ENCODE data around the gene CPED1. TPM values are rescaled to one million over a fixed set of nuclear protein-coding genes. Genes with fewer than 3 reads are reported as not detected.
"Not testable (repeated sequence)": the region's sequence is repeated elsewhere in the genome, so short reads cannot be mapped to it uniquely, and the experiment has no call there.

CPED1 gene
- total RNA-seq, 2 experiments from 2014 or later: 0.17 TPM; not detected in 1

DNA sequence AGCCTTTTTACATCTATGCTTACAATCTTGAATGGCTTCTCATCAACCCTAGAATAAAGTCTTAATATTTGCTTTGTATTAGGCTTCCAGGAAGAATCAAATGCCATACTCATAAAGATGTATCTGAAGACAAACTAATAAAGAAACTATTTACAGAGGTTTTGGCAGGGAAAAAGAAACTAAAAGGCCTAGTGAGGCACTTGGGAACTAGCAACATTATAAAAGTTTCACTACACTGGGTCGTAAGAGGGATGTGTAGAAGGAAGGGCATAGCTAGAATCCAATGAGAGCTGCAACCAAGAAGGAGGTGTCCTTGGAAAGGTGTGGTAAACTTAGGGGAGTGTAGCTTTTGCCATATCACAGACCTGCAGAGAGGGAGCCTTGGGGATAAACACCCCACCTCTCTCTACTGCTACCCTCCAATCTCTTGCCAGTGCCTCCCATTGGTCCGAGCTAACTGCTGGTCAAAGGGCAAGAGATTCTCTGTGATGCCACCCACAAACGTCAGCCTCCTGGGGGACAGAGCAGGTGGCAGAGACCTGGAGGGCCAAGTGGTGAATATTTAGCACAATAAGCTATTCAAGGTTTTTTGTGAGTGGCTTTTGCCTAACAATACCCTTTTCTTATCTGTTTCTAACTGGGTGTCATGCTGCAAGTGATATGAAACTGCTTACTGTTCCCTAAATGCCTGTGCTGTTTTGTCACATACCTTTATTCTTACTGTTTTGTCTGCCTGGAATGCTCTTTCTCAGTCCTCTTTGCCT, 60.7 kb downstream of the CPED1 start:
- Mint-ChIP-seq H3K27ac (no peak overlapping the region), H3K36me3 (ENCODE audit: low read depth) (no peaks in the 10 kb centered on the region), H3K27me3 (peaks cover 4% of the 10 kb centered on the region), H3K4me3 (no peak overlapping the region), H3K4me1 (no peaks in the 10 kb centered on the region), H3K9me3 (no peaks in the 10 kb centered on the region)
- CTCF ChIA-PET: no interaction called here
- DNase-seq: no peak
- POLR2A ChIA-PET: no interaction called here

DNA sequence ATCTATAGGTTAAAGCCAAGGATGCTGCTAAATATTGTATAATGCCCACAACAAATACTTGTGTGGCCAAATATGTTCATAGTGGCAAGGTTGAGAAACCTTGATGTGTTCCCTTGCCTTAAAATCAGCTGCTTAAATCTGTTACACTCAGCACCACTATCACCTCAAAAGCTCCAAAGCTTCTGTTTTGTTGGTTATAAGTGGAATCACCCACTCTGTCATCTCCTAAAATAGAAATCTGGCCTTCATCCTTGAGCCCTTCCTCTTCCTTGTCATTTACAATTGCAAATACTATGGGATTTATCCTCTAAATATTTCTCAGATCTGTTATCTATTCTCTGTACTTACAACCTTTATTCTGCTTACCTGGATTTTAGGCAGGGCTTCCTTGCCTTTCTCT, 61.4 kb downstream of the CPED1 start:
- H3K27me3 Mint-ChIP-seq: peaks cover 8% of the 10 kb centered on the region
- ChIA-PET POLR2A (no interaction called here), CTCF (no interaction called here)
- no peak overlapping the region for H3K27ac Mint-ChIP-seq
- H3K9me3 Mint-ChIP-seq: no peaks in the 10 kb centered on the region
- no peak for DNase-seq
- no peak overlapping the region for H3K4me3 Mint-ChIP-seq
- H3K4me1 Mint-ChIP-seq: no peaks in the 10 kb centered on the region
- H3K36me3 Mint-ChIP-seq (ENCODE audit: low read depth): no peaks in the 10 kb centered on the region

DNA sequence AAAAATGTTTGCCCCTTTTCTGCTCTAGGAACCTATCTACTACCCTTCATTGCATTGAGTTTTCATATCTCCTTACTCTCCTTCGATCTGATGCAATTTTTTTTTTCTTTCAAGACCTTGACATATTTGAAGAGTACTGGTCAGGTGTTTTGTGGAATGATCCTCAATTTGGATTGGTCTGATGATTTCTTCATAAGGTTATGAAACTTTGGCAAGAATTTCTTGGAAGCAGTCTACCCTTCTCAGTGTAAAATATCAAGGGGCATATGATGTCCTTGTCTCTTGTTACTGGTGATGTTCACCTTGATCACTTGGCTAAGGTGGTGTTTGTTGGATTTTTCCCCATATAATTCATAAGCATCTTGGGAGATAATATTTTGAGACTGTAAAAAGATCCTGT, 64.7 kb downstream of the CPED1 start:
- Mint-ChIP-seq H3K36me3 (ENCODE audit: low read depth) (no peaks in the 10 kb centered on the region), H3K4me1 (no peaks in the 10 kb centered on the region)
- POLR2A ChIA-PET: no interaction called here

DNA sequence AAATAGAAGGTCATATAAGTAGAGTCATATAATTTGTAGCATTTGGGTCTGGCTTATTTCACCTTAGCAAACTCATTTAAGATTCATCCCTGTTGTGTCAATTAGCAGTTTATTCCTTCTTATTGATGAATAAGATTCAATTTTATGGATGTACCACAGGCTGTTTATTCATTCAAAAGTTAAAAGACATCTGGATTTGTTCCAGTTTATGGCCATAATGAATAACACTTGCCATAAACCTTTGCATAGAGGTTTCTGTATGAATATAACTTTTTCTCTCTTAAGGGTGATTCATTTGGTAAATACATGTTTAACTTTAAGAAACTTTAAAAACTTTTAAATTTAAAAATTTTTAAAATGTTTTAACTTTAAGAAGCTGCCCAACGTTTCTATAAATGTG, 66.4 kb downstream of the CPED1 start:
- Mint-ChIP-seq H3K27ac (no peak overlapping the region), H3K36me3 (ENCODE audit: low read depth) (no peaks in the 10 kb centered on the region), H3K9me3 (no peaks in the 10 kb centered on the region), H3K27me3 (peaks cover 10% of the 10 kb centered on the region), H3K4me1 (no peaks in the 10 kb centered on the region), H3K4me3 (no peak overlapping the region)
- POLR2A ChIA-PET: no interaction called here
- CTCF ChIA-PET: no interaction called here
- DNase-seq: no peak

More for the DNA sequence above, 64.7 kb downstream of the CPED1 start:
- DNase-seq: no peak
- no peak overlapping the region for H3K4me3 Mint-ChIP-seq
- CTCF ChIA-PET: no interaction called here
- peaks cover 10% of the 10 kb centered on the region for H3K27me3 Mint-ChIP-seq
- no peak overlapping the region for H3K27ac Mint-ChIP-seq
- no peaks in the 10 kb centered on the region for H3K9me3 Mint-ChIP-seq

DNA sequence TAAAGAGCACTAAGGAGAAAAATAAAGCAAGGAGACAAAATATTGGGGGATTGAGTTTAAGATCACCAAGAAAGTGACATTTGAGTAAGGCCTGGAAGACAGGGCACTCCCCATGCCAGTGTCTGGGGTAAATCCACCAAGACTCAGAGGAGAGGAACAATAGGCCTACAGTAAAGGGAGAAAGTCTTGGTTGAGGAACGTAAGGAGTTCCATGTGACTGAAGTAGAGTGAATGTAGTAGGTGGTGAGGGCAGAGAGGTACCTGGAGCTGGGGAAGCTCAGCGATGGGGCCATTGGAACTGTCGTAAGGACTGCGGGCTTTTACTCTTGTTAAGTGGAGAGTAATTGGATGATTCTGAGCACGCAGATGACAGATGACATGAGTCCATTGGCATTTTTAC, 69.4 kb downstream of the CPED1 start:
- no peak for DNase-seq
- H3K4me1 Mint-ChIP-seq: no peaks in the 10 kb centered on the region
- ChIA-PET CTCF (no interaction called here), POLR2A (interaction anchor here (0.6 kb wide), 1 partner anchor 1143 kb away, joined by 4 read pairs; no protein-coding TSS in a partner anchor)
- H3K27ac Mint-ChIP-seq: no peak overlapping the region
- no peak overlapping the region for H3K4me3 Mint-ChIP-seq
- H3K27me3 Mint-ChIP-seq: peaks cover 15% of the 10 kb centered on the region
- no peaks in the 10 kb centered on the region for H3K36me3 Mint-ChIP-seq (ENCODE audit: low read depth)
- no peaks in the 10 kb centered on the region for H3K9me3 Mint-ChIP-seq

DNA sequence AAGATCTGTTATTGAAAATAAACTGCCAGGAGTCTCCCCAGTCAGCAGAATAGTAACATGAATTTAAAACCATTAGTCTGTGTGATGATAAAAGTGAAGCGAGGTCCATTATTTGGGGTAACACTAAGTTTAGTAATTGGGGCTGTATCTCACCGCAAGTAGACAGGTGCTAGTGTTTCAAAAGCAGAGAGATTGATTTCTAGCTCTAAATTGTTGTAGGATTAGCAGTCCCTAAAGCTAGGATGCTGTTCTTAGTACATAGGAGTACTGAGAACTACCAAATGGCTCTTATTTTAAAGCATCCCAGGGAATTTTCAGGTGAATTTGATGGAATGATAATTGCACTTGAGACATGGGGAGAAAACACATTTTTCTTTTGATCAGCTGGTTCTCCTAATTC, 70.5 kb downstream of the CPED1 start:
- POLR2A ChIA-PET: no interaction called here
- DNase-seq: no peak
- CTCF ChIA-PET: no interaction called here
- peaks cover 19% of the 10 kb centered on the region for H3K27me3 Mint-ChIP-seq
- no peaks in the 10 kb centered on the region for H3K4me1 Mint-ChIP-seq
- H3K36me3 Mint-ChIP-seq (ENCODE audit: low read depth): no peaks in the 10 kb centered on the region
- H3K4me3 Mint-ChIP-seq: no peak overlapping the region
- H3K9me3 Mint-ChIP-seq: no peaks in the 10 kb centered on the region
- no peak overlapping the region for H3K27ac Mint-ChIP-seq

DNA sequence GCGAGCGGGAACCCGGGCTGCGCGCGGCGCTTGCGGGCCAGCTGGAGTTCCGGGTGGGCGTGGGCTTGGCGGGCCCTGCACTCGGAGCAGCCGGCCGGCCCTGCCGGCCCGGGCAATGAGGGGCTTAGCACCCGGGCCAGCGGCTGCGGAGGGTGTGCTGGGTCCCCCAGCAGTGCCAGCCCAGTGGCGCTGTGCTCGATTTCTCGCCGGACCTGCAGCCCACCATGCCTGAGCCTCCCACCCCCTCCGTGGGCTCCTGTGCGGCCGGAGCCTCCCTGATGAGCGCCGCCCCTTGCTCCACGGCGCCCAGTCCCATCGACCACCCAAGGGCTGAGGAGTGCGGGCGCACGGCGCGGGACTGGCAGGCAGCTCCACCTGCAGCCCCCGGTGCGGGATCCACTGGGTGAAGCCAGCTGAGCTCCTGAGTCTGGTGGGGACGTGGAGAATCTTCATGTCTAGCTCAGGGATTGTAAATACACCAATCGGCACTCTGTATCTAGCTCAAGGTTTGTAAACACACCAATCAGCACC, 71.5 kb downstream of the CPED1 start:
- CTCF ChIA-PET; H3K27ac Mint-ChIP-seq; H3K4me1 Mint-ChIP-seq; H3K36me3 Mint-ChIP-seq (ENCODE audit: low read depth); H3K4me3 Mint-ChIP-seq; DNase-seq; H3K9me3 Mint-ChIP-seq; POLR2A ChIA-PET: not testable (repeated sequence)
- H3K27me3 Mint-ChIP-seq: peaks cover 15% of the 10 kb centered on the region

DNA sequence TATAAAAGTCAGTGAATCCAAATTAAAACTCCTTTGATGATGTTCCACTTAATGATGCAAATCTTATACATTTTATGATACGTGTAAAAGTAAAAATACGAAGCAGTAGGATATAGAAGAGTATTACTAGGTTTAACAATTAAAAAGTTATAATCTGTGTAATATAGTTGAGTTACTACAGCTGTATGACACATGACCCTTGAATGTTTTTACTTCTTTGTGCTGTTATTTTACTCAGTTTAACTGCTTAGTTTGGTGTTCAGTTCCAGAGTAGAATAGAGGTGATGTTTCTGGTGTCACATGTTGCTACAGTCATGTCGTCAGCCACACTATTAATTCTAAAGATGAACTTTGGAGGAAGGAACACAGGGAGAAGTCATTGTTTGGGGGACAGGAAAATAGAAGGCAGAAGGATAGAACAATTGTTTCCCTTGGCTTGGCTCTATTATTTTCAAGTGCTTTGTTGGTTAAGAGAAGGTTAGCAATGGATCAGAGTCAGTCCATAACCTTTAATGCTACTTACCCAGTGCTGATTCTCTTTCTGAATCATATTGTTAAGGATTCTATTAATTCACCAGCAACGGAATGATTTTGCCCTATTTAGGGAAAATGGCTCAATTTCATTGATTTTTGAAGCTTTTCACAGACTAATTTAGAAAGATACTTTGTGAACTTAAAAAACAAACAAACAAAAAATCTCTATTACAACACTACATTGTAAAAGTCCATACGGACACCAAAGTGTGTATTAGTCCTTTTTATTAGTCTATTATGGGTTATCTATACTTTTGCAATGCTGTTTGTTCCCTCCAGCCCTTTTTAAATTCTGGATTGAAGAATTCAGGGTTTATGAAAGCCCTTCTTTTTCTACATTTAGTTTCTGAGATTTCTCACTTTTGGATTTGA, 73.4 kb downstream of the CPED1 start:
- H3K27me3 Mint-ChIP-seq: peaks cover 11% of the 10 kb centered on the region
- no peak for DNase-seq
- H3K36me3 Mint-ChIP-seq (ENCODE audit: low read depth): no peaks in the 10 kb centered on the region
- CTCF ChIA-PET: no interaction called here
- H3K4me3 Mint-ChIP-seq: no peak overlapping the region
- no peaks in the 10 kb centered on the region for H3K4me1 Mint-ChIP-seq
- POLR2A ChIA-PET: no interaction called here
- no peak overlapping the region for H3K27ac Mint-ChIP-seq
- no peaks in the 10 kb centered on the region for H3K9me3 Mint-ChIP-seq

DNA sequence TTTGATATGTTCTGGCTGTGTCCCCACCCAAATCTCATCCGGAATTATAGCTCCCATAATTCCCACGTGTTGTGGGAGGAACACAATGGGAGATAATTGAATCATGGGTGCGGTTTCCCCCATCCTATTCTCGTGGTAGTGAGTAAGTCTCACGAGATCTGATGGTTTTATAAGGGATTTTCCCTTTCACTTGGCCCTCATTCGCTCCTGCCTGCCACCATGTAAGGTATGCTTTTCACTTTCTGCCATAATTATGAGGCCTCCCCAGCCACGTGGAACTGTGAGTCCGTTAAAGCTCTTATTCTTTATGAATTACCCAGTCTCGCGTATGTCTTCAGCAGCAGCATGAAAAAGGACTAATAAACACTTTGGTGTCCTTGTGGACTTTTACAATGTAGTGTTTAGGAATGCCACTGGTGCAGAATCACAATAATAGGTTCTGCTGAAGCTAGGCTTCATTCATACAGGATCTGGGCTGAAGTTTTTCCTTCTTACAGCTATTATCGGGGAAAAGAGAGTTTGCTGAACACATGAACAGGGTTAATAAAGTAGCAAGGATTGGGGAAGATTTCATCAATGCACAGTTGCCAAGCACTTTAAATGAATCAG, 74.3 kb downstream of the CPED1 start:
- Mint-ChIP-seq H3K36me3 (ENCODE audit: low read depth) (no peaks in the 10 kb centered on the region), H3K9me3 (no peaks in the 10 kb centered on the region), H3K27me3 (peaks cover 11% of the 10 kb centered on the region), H3K4me3 (no peak overlapping the region), H3K27ac (no peak overlapping the region), H3K4me1 (no peaks in the 10 kb centered on the region)
- ChIA-PET CTCF (no interaction called here), POLR2A (no interaction called here)
- no peak for DNase-seq

DNA sequence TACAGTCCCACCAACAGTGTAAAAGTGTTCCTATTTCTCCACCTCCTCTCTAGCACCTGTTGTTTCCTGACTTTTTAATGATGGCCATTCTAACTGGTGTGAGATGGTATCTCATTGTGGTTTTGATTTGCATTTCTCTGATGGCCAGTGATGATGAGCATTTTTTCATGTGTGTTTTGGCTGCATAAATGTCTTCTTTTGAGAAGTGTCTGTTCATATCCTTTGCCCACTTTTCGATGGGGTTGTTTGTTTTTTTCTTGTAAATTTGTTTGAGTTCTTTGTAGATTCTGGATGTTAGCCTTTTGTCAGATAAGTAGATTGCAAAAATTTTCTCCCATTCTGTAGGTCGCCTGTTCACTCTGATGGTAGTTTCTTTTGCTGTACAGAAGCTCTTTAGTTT, 79.2 kb downstream of the CPED1 start:
- CTCF ChIA-PET; H3K27ac Mint-ChIP-seq; H3K4me1 Mint-ChIP-seq; H3K4me3 Mint-ChIP-seq; H3K9me3 Mint-ChIP-seq; H3K36me3 Mint-ChIP-seq (ENCODE audit: low read depth); DNase-seq; POLR2A ChIA-PET: not testable (repeated sequence)
- peaks cover 21% of the 10 kb centered on the region for H3K27me3 Mint-ChIP-seq

DNA sequence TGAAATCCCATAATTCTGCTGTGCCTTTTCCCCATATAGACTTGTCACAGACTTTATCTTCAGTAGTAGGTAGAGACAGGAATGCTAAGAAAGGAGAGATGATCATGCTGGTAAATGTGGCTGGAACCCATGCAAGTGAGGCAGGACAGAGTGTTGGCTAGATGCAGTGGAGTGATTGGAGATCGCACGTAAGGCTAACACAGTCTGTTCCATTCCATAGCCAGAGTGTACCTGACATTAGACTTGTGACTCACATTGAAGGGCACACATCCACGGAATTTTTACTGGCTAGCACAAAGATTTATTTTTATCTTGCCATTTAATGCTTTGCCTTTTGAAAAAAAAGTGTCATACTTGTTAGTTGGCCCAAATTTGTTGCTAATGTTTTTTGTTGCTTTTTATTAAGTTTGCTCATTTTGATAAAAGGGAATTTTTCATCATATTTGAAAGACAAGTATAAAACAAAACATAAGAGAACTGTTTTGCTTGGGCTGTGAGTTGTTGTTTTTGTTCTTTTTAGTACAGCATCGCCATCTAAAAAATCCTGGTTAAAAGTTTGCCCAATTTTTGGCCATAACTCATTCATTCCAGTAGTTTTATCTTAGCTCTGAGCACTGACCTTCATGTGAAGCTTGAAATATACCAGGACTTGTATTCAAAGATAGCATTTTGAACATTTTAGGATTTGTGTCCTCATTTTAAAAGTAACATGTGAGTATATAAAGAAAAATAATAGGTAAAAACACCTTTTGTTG, 81.0 kb downstream of the CPED1 start:
- no peak for DNase-seq
- no peak overlapping the region for H3K27ac Mint-ChIP-seq
- POLR2A ChIA-PET: no interaction called here
- H3K9me3 Mint-ChIP-seq: no peaks in the 10 kb centered on the region
- H3K27me3 Mint-ChIP-seq: peaks cover 13% of the 10 kb centered on the region
- no peaks in the 10 kb centered on the region for H3K4me1 Mint-ChIP-seq
- CTCF ChIA-PET: no interaction called here
- no peak overlapping the region for H3K4me3 Mint-ChIP-seq
- no peaks in the 10 kb centered on the region for H3K36me3 Mint-ChIP-seq (ENCODE audit: low read depth)

DNA sequence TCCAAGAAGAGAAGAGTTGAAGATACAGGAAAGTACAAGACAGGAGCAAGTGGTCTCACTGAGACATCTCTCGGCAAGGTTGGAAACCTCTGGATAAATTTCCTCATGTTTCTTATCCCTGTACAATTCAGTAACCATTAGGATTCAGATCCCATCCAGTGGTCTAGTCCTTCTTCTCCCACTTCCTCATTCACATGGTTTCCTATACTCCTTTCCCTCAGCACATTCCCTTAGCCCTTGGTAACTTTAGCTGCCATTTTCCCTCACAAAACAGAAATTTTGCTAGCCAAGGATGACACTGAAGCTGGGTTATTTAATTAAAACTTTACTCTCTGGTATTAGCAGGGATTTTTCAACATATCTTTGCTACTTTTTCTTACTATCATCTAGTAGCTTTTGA, 82.6 kb downstream of the CPED1 start:
- Mint-ChIP-seq H3K4me1 (no peaks in the 10 kb centered on the region), H3K4me3 (no peak overlapping the region), H3K36me3 (ENCODE audit: low read depth) (no peaks in the 10 kb centered on the region), H3K27me3 (peaks cover 14% of the 10 kb centered on the region), H3K9me3 (no peaks in the 10 kb centered on the region), H3K27ac (no peak overlapping the region)
- CTCF ChIA-PET: no interaction called here
- POLR2A ChIA-PET: no interaction called here
- no peak for DNase-seq

DNA sequence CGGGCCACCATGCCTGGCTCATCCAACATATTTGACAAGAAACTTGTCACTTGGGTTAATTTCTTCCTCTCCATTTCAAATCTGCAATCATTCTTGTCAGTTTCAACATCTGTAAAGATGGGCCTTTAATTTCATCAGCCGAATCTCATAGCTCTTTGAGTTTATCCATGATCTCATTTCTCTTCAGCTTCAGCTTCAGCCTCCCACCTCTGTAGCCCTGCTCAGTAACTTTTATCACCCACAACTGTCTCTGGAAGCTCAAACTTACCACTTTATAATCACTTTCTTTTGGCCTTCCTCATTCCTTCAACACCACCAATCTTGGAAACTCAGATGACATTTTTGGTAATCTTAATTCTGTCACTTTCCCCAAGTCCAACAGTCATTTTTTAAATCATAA, 83.2 kb downstream of the CPED1 start:
- Mint-ChIP-seq H3K27ac (no peak overlapping the region), H3K36me3 (ENCODE audit: low read depth) (no peaks in the 10 kb centered on the region), H3K27me3 (peaks cover 14% of the 10 kb centered on the region), H3K4me1 (no peaks in the 10 kb centered on the region), H3K4me3 (no peak overlapping the region), H3K9me3 (no peaks in the 10 kb centered on the region)
- POLR2A ChIA-PET: no interaction called here
- CTCF ChIA-PET: no interaction called here
- no peak for DNase-seq
